Measurements from ENCODE around the gene TCF4.

- no peak for TF ChIP-seq CTCF (IDR thresholded peaks at IDR 0.05)
- TF ChIP-seq POLR2A (IDR thresholded peaks at IDR 0.05) = no peak
Measured at GRCh38 chr18:55629133-55629532, 41.1 kb upstream of the TCF4 start.
